ENCODE data around the gene MGMT.

- TF ChIP-seq CTCF (IDR thresholded peaks at IDR 0.05; ENCODE audit: borderline replicate concordance, extremely low read depth, low read length, poor library complexity, severe bottlenecking) (no peak), EZH2 (IDR thresholded peaks at IDR 0.05; ENCODE audit: borderline replicate concordance, low read depth, low read length, severe bottlenecking) (no peak)
Measured at GRCh38 chr10:129523031-129523722, 56.1 kb downstream of the MGMT start.
